Neural crest cell (in vitro differentiated cells): ENCODE data around the gene PACS1. TPM values are rescaled to one million over a fixed set of nuclear protein-coding genes. Genes with fewer than 3 reads are reported as not detected.

Experiments used
- DNase-seq: peaks from one replicate; pipeline ENCODE4 v3.0.0; 2021; ENCODE audit warnings: low read depth, mixed read lengths, low spot score
- H3K27ac Mint-ChIP-seq: one replicate; pipeline ENCODE4 v1.8.0; 2021; ENCODE audit warnings: mild to moderate bottlenecking, mixed read lengths; ENCODE audit not compliant: unreplicated experiment
- H3K27me3 Mint-ChIP-seq: 2 replicates; pipeline ENCODE4 v1.8.0; 2021; ENCODE audit warnings: low read depth, mild to moderate bottlenecking, mixed read lengths
- H3K36me3 Mint-ChIP-seq: 2 replicates; pipeline ENCODE4 v1.8.0; 2021; ENCODE audit warnings: low read depth, mild to moderate bottlenecking, mixed read lengths
- H3K4me1 Mint-ChIP-seq: 2 replicates; pipeline ENCODE4 v1.8.0; 2021; ENCODE audit warnings: mixed read lengths
- H3K4me3 Mint-ChIP-seq: one replicate; pipeline ENCODE4 v1.8.0; 2021; ENCODE audit warnings: mild to moderate bottlenecking, mixed read lengths
- H3K9me3 Mint-ChIP-seq: 2 replicates; pipeline ENCODE4 v1.8.0; 2021; ENCODE audit warnings: mixed read lengths
- CTCF ChIP-seq: fragments of 200-600 bp; sonication (generic); conservative IDR thresholded peaks from 2 replicates; pipeline ENCODE4 v1.5.0; 2021; ENCODE audit warnings: antibody characterized with exemption, mild to moderate bottlenecking
- total RNA-seq: library from RNA; stranded (reverse); gene quantifications from 2 replicates; pipeline ENCODE4 v1.2.1, GENCODE V29; 2021

The PACS1 gene
- total RNA-seq, 1 donor from 2014 or later = 54.3 TPM

- Mint-ChIP-seq H3K36me3 (peaks cover 4% of the 10 kb centered on the region), H3K27me3 (no peaks in the 10 kb centered on the region), H3K4me1 (peaks cover 4% of the 10 kb centered on the region), H3K4me3 (no peak overlapping the region), H3K27ac (no peak overlapping the region), H3K9me3 (no peaks in the 10 kb centered on the region)
- DNase-seq = no peak
- TF ChIP-seq CTCF = no peak
Observed at GRCh38 chr11:66192181-66192863, 122.2 kb downstream of the PACS1 start.

- no peaks in the 10 kb centered on the region for H3K27me3 Mint-ChIP-seq
- H3K4me3 Mint-ChIP-seq = no peak overlapping the region
- H3K27ac Mint-ChIP-seq = no peak overlapping the region
- peaks cover 4% of the 10 kb centered on the region for H3K9me3 Mint-ChIP-seq
- peaks cover 11% of the 10 kb centered on the region for H3K4me1 Mint-ChIP-seq
- TF ChIP-seq CTCF = no peak
- no peak for DNase-seq
- H3K36me3 Mint-ChIP-seq = peaks cover 11% of the 10 kb centered on the region
Observed at GRCh38 chr11:66194391-66194790, 124.3 kb downstream of the PACS1 start.

GRCh38 chr11:66195867-66196266 is 125.8 kb downstream of the PACS1 start:
- Mint-ChIP-seq H3K9me3 (peaks cover 11% of the 10 kb centered on the region), H3K27ac (no peak overlapping the region)

GRCh38 chr11:66203847-66204246 is 133.8 kb downstream of the PACS1 start:
- no peak for TF ChIP-seq CTCF
- H3K36me3 Mint-ChIP-seq = peaks cover 28% of the 10 kb centered on the region
- DNase-seq = no peak
- no peaks in the 10 kb centered on the region for H3K4me1 Mint-ChIP-seq
- H3K27ac Mint-ChIP-seq = no peak overlapping the region
- peaks cover 29% of the 10 kb centered on the region for H3K9me3 Mint-ChIP-seq
- H3K4me3 Mint-ChIP-seq = no peak overlapping the region
- no peaks in the 10 kb centered on the region for H3K27me3 Mint-ChIP-seq

More at GRCh38 chr11:66195867-66196266, 125.8 kb downstream of the PACS1 start:
- Mint-ChIP-seq H3K27me3 (no peaks in the 10 kb centered on the region), H3K36me3 (peaks cover 21% of the 10 kb centered on the region), H3K4me1 (peaks cover 11% of the 10 kb centered on the region), H3K4me3 (no peak overlapping the region)
- no peak for DNase-seq
- TF ChIP-seq CTCF = no peak

- no peak for DNase-seq
- no peaks in the 10 kb centered on the region for H3K27me3 Mint-ChIP-seq
- no peaks in the 10 kb centered on the region for H3K4me1 Mint-ChIP-seq
- no peak for TF ChIP-seq CTCF
- H3K27ac Mint-ChIP-seq = no peak overlapping the region
- H3K4me3 Mint-ChIP-seq = no peak overlapping the region
- H3K9me3 Mint-ChIP-seq = peaks cover 29% of the 10 kb centered on the region
- peaks cover 26% of the 10 kb centered on the region for H3K36me3 Mint-ChIP-seq
Observed at GRCh38 chr11:66204412-66204811, 134.3 kb downstream of the PACS1 start.
